LNCaP clone FGC (cell line): ENCODE measurements around the gene RHOB.

ENCODE experiments used
- DNase-seq: peaks from one replicate; pipeline ENCODE4 v3.0.0-alpha.2; 2011; ENCODE audit warnings: low read depth
- H3K4me3 ChIP-seq: 2 replicates; pipeline ENCODE4 v1.5.1; 2011; ENCODE audit warnings: mild to moderate bottlenecking, low read depth, low read length, control low read depth
- CTCF ChIP-seq: IDR thresholded peaks from 2 replicates; pipeline ENCODE4 v1.5.1; 2012; ENCODE audit warnings: mild to moderate bottlenecking; ENCODE audit not compliant: control insufficient read depth, insufficient read depth; ENCODE audit errors: extremely low read depth

The RHOB gene

DNA sequence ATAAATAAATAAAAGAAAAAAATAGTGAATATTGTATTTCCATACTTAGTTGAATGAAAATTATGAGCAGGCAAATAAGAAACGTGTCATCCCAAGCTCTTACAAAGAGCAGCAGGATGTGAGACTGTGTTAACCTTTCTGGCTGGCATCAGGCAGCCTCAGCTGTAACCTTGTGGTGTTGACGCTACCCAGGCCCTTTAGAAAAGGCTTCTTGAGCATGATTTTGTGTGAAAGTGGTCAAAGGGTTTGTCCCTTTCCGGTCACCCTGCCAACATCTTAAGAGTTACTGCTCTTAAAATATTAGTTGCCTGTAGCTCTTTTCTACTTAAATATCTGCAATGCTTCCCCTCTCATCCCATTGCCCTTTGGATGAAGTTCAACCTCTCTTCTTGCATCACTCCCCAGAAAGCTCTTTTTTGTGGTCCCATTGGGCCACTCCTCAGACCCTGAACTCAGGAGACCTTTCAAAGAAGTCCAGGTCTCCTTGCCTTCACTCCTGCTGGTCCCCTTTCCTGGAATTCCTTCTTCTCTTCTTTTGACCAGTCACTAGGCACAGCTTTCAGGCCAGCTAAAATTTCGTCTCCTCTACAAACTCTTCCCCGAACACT, 35.0 kb downstream of the RHOB start:
- no peak for TF ChIP-seq CTCF
- no peak overlapping the region for H3K4me3 ChIP-seq
- DNase-seq, result no peak

GRCh38 chr2:20482725-20483124, 35.9 kb downstream of the RHOB start:
- TF ChIP-seq CTCF, result no peak
- no peak overlapping the region for H3K4me3 ChIP-seq
- DNase-seq, result no peak

GRCh38 chr2:20483194-20483895, 36.5 kb downstream of the RHOB start:
- H3K4me3 ChIP-seq, result no peak overlapping the region
- no peak for DNase-seq
- TF ChIP-seq CTCF, result no peak

DNA sequence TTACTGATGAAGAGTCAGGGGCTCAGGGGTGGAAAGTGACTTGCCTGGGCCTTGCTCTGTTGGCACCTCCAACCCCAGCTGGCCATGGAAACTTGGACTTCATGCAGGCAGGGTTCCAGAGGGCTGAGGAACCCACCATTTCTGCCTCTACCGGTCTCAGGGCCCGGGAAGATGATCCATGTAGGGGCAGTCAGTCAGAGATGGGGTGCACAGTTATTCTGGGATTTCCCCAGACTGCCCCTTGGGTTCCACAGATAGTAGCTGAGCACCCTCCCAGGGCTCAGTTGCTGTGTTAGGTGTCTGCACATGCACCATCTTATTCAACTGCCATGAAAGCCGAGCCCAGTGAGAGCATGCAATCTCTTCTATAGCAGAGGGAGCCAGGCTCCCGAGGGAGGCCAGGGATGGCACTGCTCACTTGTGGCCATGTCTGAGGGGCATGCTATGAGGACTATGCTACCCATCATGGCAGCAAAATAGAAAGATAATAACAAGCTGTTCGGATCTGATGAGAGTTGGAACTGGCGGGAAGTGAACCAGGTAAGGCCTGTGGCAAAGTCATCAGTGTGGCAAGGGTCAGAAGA, 37.3 kb downstream of the RHOB start:
- no peak for DNase-seq
- H3K4me3 ChIP-seq, result no peak overlapping the region
- no peak for TF ChIP-seq CTCF

DNA sequence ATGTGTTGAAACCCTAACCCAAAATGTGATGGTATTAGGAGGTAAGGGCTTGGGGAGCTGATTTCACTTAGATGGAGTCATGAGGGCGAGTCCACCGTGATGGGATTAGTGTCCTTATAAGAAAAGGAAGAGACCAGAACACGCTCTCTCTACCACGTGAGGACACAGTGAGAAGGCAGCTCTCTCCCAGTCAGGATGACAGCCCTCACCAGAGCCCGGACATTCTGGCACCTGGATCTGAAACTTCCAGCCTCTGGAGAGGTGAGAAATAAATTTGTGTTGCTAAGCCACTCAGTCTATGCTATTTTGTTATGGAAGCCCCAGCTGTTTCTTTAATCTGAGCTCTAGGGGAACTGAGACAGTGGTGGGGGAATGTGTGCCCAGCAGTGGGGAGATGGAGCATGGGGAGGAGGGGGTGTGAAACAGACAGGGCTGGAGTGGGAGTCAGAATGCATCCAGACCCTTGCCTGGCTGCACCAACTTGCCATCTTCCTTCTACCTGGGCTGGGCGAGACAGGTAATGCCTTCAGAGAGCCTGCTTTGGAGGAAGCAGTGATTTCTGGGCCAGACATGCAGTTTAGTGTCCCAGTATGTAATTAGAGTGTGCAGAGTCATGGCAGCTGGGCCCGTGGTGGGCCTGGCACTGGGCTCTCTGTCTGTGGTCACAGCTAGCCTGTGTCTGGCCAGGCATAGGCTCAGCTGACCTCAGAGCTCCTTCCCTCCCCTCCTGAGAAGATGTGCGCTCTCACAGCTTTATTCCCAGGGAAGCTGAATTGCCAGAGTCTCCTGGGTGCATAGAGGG, 38.1 kb downstream of the RHOB start:
- no peak overlapping the region for H3K4me3 ChIP-seq
- TF ChIP-seq CTCF, result no peak
- no peak for DNase-seq

GRCh38 chr2:20485612-20486388, 38.9 kb downstream of the RHOB start:
- no peak for TF ChIP-seq CTCF
- no peak overlapping the region for H3K4me3 ChIP-seq
- no peak for DNase-seq
